ENCODE data around the gene HAUS7.

- TF ChIP-seq EZH2 (IDR thresholded peaks at IDR 0.05) (no peak), POLR2AphosphoS5 (IDR thresholded peaks at IDR 0.05; ENCODE audit: borderline replicate concordance, low read depth, low read length) (no peak)
Measured at GRCh38 chrX:153446636-153446936, 23.8 kb downstream of the HAUS7 start.

Measured in SK-N-MC (cell line).